PC-3 (cell line): ENCODE data around the gene DCD.

Experiments
- CTCF ChIP-seq: fragments of 300-600 bp; sonication (generic); conservative IDR thresholded peaks from 2 replicates; pipeline ENCODE4 v1.5.1; 2017; ENCODE audit warnings: antibody characterized with exemption, low read depth, mild to moderate bottlenecking, low read length
- EZH2 ChIP-seq: fragments of 300-600 bp; sonication (generic); IDR thresholded peaks from one replicate; pipeline ENCODE4 v1.6.1; 2017; ENCODE audit warnings: antibody characterized with exemption, mild to moderate bottlenecking, low read length; ENCODE audit not compliant: unreplicated experiment
- EZH2phosphoT487 ChIP-seq: fragments of 300-600 bp; sonication (generic); IDR thresholded peaks from 2 replicates; pipeline ENCODE4 v1.6.1; 2018; ENCODE audit warnings: mild to moderate bottlenecking, antibody characterized with exemption, low read length, borderline replicate concordance

DNA sequence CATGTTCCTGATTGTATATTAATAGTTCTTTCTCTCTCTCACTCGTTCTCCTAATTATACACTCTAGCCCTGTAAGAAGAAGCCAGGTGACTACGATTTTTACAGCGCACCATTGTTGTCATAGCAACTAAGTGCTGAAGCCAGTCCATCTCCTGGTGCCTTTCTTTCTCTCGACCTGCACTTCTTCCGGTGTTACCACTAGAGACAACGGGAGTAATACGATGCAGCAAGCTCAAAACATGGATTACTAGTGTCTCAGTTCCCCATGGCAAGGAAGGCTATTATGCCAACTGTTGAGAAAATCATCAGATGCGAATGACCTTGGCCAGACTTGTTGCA is 40.8 kb upstream of the DCD start:
- TF ChIP-seq EZH2 = no peak
- no peak for TF ChIP-seq CTCF
- TF ChIP-seq EZH2phosphoT487 = no peak
